ENCODE measurements around the gene PRCP. TPM values are rescaled to one million over a fixed set of nuclear protein-coding genes. Genes with fewer than 3 reads are reported as not detected.
"Not testable (repeated sequence)": the region's sequence is repeated elsewhere in the genome, so short reads cannot be mapped to it uniquely, and the experiment has no call there.

Gene PRCP
- total RNA-seq = 144 and 271 TPM in 2 replicates

GRCh38 chr11:82900277-82901164 lies at the start of gene PRCP:
Gene PRCP, minus strand, starts transcription at chr11:82900430. Its CDS starts 28 bp downstream, at chr11:82900402.
- no peak for DNase-seq (ENCODE audit: low read depth, low spot score)

- DNase-seq (ENCODE audit: low read depth, low spot score) = no peak
Observed at GRCh38 chr11:82949352-82949751, 49.1 kb upstream of the PRCP start.

DNA sequence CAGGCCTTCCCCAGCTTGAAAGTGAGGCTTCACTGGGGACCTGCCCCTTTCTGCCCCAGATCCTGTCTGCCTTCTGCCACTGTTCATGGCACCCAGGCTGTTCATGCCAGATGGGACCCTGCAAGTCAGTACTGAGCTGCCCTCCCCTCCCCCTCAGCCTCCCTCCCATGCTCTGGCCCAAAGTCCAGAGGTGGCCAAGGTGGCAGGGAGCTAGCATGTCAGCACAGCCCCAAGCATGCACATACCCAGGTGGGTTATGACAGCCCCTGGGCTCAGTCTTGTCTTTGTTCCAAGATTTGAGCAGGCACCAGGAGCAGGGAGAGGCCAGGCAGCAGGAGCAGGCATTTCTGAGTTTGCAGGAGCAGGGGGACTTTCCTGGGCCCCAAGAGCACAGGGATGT lies 45.5 kb upstream of the PRCP start:
- DNase-seq (ENCODE audit: low read depth, low spot score) = no peak

DNA sequence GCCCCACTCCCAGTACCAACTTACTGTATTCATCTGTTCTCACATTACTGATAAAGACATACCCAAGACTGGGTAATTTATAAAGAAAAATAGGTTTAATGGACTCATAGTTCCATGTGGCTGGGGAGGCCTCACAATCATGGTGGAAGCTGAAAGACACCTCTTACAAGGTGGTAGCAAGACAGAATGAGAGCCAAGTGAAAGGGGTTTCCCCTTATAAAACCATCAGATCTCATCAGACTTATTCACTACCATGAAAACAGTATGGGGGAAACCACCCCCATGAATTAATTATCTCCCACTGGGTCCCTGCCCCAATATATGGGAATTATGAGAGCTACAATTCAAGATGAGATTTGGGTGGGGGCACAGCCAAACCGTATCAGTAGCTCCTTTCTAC lies 44.8 kb upstream of the PRCP start:
- DNase-seq (ENCODE audit: low read depth, low spot score) = not testable (repeated sequence)

DNA sequence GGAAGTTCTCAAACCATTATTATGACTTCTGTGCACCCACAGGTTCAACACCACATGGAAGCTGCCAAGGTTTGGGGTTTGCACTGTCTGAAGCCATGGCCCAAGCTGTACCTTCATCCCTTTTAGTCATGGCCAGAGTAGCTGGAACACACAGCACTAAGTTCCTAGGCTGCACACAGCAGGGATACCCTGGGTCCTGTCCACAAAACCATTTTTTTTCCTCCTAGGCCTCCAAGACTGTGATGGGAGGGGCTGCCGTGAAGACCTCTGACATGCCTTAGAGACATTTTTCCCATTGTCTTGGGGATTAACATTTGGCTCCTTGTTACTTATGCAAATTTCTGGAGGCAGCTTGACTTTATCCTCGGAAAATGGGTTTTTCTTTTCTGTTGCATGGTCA lies 44.0 kb upstream of the PRCP start:
- DNase-seq (ENCODE audit: low read depth, low spot score) = no peak

GRCh38 chr11:82943430-82943829 lies 43.2 kb upstream of the PRCP start:
- DNase-seq (ENCODE audit: low read depth, low spot score) = not testable (repeated sequence)

- no peak for DNase-seq (ENCODE audit: low read depth, low spot score)
Observed at GRCh38 chr11:82942376-82942775, 42.1 kb upstream of the PRCP start.

GRCh38 chr11:82939456-82939855 lies 39.2 kb upstream of the PRCP start:
- DNase-seq (ENCODE audit: low read depth, low spot score) = no peak

DNA sequence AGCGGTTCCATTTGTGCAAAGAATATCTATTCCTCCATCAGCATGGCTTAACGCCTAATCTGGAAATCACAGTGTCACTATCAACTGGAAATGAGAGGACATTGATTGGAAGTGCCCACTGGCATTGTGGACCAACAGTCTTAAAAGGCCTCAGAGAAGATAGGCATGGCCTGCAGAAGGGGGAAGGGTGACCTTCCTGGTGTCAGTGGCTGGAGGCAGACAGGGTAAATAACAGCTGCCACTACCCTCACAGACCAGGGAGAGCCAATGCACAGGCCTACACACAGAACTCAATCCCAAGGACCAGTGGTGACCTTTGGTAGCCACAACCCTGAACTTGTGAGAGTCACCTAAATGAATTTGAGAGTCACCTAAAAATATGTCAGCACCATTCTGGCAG lies 37.3 kb upstream of the PRCP start:
- no peak for DNase-seq (ENCODE audit: low read depth, low spot score)

DNA sequence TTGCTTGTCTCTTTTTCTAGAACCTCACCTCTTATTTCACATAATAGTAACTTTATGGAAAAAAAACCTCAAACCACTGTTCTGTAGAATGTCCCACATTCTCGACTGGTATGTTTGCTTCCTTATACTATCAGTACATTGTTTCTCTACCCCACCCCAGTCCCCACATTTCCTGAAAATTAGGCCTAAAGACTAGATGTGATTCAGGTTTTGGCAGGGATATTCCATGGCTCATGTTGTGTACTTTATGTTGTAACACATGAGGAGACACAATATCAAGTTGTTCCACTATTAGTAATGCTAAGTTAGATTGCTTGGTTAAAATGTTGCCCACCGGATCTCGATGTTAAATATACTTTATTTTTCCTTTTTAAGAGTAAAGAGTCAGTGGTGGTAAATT lies 36.0 kb upstream of the PRCP start:
- DNase-seq (ENCODE audit: low read depth, low spot score) = peak; percentile 37

- no peak for DNase-seq (ENCODE audit: low read depth, low spot score)
Observed at GRCh38 chr11:82932564-82932963, 32.3 kb upstream of the PRCP start.

DNA sequence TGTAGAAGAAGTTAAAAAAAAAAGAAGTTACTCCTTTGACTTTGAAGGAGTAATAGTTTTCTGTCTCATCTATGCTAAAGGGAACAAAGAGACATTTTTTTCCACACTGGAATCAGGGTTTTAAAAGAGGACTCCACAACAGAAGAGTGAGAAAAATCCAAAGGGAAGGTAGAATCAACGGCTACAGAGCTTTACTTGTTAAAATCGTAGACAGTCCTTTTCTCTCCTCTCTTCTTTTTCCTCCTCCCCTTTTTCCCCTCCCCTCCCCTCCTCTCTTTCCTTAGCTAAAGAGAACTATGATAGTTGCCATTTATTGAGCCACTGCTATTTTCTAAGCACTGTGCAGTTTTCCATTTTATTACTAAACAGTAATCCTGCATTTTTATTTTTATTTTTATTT lies 30.5 kb upstream of the PRCP start:
- no peak for DNase-seq (ENCODE audit: low read depth, low spot score)

DNA sequence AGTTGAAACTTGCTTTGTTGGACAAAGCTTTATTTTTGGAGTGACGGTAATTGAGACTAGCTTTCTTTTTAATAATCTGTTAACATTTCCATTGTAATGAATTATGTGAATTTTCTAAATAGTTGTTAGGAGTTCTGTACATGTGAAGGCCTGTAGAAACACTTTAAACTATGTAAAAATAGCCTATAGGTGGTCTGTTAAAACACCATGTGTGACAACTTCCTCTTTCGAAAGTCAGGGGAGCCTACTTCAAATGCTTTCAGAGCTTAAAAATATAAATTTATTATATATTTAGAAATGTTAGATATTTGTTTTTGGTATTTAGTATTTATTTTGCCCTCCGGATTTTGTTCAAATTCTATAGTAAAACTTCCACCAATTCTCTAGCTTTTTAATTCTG lies 30.0 kb upstream of the PRCP start:
- DNase-seq (ENCODE audit: low read depth, low spot score) = no peak

DNA sequence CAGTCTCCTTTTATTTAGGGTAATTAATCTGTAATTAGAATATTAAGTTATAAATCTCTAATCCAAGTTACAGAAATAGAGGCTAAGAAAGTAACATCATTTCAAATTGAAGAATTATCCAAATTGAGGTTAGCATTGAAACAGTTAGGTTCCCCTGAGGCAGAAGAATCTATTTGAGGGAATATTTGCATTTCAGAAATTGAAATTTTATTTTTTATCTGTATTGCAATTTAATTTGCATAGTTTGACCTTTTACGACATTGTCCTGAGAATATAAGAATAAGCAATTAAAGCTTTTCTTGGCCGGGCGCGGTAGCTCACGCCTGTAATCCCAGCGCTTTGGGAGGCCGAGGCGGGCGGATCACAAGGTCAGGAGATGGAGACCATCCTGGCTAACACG lies 28.9 kb upstream of the PRCP start:
- no peak for DNase-seq (ENCODE audit: low read depth, low spot score)

- DNase-seq (ENCODE audit: low read depth, low spot score) = no peak
Observed at GRCh38 chr11:82927264-82927880, 27.1 kb upstream of the PRCP start.

DNA sequence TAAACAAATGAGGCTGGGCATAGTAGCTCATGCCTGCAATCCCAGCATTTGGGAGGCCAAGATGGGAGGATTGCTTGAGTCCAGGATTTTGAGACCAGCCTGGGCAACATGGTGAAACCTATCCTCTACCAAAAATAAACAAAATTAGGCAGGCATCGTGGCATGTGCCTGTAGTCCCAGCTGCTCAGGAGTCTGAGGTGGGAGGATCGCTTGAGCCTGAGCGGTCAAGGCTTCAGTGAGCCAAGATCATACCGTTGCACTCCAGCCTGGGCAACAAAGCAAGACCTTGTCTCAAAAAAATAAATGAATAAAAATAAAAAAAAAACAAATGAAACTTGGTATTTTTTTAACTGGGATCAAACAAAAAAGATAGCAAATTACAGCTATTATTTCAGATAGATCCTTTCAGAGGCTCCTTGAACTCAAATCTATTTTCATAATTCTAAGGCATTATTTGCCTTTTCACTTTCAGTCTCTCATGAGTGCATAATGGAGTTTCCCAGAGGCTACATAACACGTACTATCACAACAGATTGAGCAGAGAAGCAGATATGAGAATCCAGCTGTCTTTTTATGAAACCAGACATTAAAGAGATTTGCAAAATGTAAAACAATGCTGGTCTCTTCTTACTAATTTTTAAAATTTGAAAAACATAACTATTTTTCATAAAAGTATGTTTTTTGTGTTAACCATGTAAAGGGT lies 24.4 kb upstream of the PRCP start:
- no peak for DNase-seq (ENCODE audit: low read depth, low spot score)

- not testable (repeated sequence) for DNase-seq (ENCODE audit: low read depth, low spot score)
Observed at GRCh38 chr11:82922396-82923173, 22.4 kb upstream of the PRCP start.

GRCh38 chr11:82920227-82920626 lies 20.0 kb upstream of the PRCP start:
- not testable (repeated sequence) for DNase-seq (ENCODE audit: low read depth, low spot score)

DNA sequence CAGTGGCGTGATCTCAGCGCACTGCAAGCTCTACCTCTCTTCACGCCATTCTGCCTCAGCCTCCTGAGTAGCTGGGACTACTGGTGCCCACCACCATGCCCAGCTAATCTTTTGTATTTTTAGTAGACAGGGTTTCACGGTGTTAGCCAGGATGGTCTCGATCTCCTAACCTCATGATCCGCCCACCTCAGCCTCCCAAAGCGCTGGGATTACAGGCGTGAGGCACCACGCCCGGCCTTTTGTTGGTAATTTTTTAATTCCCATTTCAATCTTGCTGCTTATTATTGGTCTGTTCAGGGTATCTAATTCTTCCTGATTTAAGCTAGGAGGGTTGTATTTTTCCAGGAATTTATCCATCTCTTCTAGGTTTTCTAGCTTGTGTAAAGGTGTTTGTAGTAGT lies 19.6 kb upstream of the PRCP start:
- not testable (repeated sequence) for DNase-seq (ENCODE audit: low read depth, low spot score)

DNA sequence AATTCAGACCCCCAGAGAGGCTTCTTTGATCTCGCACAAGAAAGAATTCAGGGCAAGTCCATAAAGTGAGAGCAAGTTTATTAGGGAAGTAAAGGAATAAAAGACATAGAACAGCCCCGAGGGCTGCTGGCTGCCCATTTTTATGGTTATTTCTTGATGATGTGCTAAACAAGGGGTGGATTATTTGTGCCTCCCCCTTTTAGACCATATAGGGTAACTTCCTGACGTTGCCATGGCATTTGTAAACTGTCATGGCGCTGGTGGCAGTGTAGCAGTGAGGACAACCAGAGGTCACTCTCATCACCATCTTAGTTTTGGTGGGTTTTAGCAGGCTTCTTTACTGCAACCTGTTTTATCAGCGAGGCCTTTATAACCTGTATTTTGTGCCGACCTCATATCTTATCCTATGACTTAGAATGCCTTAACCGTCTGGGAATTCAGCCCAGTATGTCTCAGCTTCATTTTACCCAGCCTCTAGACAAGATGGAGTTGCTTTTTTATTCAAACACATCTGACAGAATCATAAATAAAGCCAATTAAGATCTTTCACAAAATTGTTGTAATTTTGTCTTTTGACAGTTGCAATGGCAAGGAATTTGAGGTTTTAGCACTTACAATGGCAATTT lies 8.9 kb upstream of the PRCP start:
- no peak for DNase-seq (ENCODE audit: low read depth, low spot score)

DNA sequence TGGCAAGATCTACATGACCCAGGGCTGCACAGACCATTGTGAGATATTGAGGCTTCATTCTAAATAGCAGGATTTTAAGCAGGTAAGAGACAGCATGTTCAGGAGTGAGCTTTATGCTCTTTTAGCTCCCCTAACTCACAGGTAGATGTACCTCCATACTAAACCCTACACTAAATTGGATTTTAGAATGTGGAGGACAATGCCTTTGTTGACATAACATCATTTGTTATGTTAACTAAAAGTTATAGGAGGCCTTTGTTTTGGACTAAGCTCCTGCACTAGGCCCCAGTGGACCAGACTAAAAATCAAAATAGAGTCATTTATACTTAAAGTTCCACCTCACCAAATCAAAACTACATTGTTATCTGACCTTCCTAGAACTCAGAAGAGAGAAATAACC lies 8.1 kb upstream of the PRCP start:
- no peak for DNase-seq (ENCODE audit: low read depth, low spot score)

All from pulmonary artery endothelial cell (primary cell).